GM18505 (cell line): ENCODE results near the gene NEK2.
"Not testable (repeated sequence)": the region's sequence is repeated elsewhere in the genome, so short reads cannot be mapped to it uniquely, and the experiment has no call there.

Experiments
- ATAC-seq: cut with Tn5 transposase; IDR thresholded peaks from one replicate; pipeline ENCODE4 v1.9.1; 2021; ENCODE audit not compliant: unreplicated experiment
- POLR2A ChIP-seq: IDR thresholded peaks from 4 replicates; pipeline ENCODE4 v1.6.1; 2011; ENCODE audit warnings: borderline replicate concordance; ENCODE audit not compliant: insufficient read depth, insufficient read length; ENCODE audit errors: extremely low read depth

The NEK2 gene

GRCh38 chr1:211684791-211685190 is 9.4 kb upstream of the NEK2 start:
- TF ChIP-seq POLR2A: no peak
- ATAC-seq: no peak

- no peak for ATAC-seq
- no peak for TF ChIP-seq POLR2A
Measured at GRCh38 chr1:211684331-211684730, 8.9 kb upstream of the NEK2 start.

GRCh38 chr1:211683396-211684297 is 8.2 kb upstream of the NEK2 start:
- ATAC-seq: no peak
- no peak for TF ChIP-seq POLR2A

- not testable (repeated sequence) for ATAC-seq
Measured at GRCh38 chr1:211682186-211682585, 6.8 kb upstream of the NEK2 start.

- TF ChIP-seq POLR2A: no peak
- peak; percentile 60 for ATAC-seq
Measured at GRCh38 chr1:211680752-211681327, 5.4 kb upstream of the NEK2 start.

GRCh38 chr1:211677659-211678058 is 2.2 kb upstream of the NEK2 start:
- no peak for TF ChIP-seq POLR2A
- ATAC-seq: no peak

GRCh38 chr1:211676761-211677160 is 1.3 kb upstream of the NEK2 start:
- TF ChIP-seq POLR2A: no peak
- ATAC-seq: no peak

- no peak for ATAC-seq
- TF ChIP-seq POLR2A: no peak
Measured at GRCh38 chr1:211676106-211676583, 724 bp upstream of the NEK2 start.

GRCh38 chr1:211667065-211667617 is 8.3 kb downstream of the NEK2 start:
- TF ChIP-seq POLR2A: no peak
- no peak for ATAC-seq

- no peak for TF ChIP-seq POLR2A
- no peak for ATAC-seq
Measured at GRCh38 chr1:211660718-211661222, 14.7 kb downstream of the NEK2 start.

GRCh38 chr1:211656728-211657127 is 18.7 kb downstream of the NEK2 start:
- ATAC-seq: no peak
- TF ChIP-seq POLR2A: no peak

GRCh38 chr1:211654838-211655787 is 20.3 kb downstream of the NEK2 start:
- peak; percentile 75 for ATAC-seq
- TF ChIP-seq POLR2A: no peak
